Fibroblast of gingiva (primary cell): ENCODE data around the gene AAK1.
"Not testable (repeated sequence)": the region's sequence is repeated elsewhere in the genome, so short reads cannot be mapped to it uniquely, and the experiment has no call there.

Source experiments
- DNase-seq: peaks from one replicate; pipeline ENCODE4 v3.0.0-alpha.2; 2011; ENCODE audit warnings: low read depth

Gene AAK1

DNA sequence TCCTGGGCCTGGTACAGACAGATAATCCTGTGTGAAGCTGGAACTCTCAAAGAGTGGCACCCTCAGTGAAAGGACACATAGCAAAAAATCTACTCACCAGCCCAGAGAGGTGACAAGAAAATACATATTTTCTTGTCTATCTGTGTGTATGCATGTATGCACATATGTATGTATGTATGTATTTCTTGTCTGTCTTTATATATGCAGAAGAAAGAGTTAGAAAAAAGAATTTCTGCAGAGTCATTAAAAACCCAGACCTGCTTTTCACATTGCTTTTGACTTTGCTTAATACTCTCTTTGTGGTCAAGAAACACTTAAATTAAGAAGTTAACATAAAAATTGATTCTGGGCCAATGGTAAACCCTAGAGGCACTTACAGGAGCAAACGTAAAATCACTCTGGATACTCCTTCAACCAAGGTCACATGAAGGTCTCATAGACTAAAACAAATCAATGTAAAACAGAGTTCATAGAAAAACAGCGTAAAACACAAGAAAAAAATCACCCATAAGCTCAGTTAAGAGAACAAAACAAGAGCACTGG is 16.5 kb upstream of the AAK1 start:
- no peak for DNase-seq

DNA sequence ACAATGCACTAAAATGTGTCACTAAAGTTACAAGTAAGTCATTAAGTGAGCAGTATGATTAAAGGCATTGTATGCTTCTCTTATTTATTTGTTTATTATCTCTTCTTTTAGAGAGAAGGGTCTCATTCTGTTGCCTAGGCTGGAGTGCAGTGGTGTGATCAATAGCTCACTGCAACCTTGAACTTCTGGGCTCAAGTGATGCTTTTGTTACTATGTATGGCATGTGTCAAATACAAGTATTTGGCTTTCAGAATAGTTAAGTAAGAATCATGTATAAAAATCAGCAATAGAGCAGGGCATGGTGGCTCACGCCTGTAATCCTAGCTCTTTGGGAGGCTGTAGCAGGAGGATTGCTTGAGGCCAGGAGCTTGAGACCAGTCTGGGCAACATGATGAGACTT is 15.8 kb upstream of the AAK1 start:
- no peak for DNase-seq

GRCh38 chr2:69652206-69652605 is 8.7 kb upstream of the AAK1 start:
- DNase-seq, result peak; percentile 29

DNA sequence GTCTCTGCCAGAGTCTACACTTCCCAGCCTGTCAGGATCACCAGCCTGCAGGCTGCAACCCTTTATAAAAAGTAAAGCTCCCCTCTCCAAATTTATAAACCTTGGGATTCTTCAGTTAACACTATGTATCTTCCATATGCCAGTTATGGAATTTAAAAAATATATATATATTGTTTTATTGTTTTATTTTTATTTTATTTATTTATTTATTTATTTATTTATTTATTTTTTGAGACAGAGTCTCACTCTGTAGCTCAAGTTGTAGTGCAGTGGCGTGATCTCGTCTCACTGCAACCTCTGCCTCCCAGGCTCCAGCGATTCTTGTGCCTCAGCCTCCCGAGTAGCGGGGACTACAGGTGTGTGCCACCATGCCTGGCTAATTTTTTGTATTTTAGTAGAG is 3.7 kb upstream of the AAK1 start:
- not testable (repeated sequence) for DNase-seq

GRCh38 chr2:69646714-69647113 is 3.2 kb upstream of the AAK1 start:
- no peak for DNase-seq

DNA sequence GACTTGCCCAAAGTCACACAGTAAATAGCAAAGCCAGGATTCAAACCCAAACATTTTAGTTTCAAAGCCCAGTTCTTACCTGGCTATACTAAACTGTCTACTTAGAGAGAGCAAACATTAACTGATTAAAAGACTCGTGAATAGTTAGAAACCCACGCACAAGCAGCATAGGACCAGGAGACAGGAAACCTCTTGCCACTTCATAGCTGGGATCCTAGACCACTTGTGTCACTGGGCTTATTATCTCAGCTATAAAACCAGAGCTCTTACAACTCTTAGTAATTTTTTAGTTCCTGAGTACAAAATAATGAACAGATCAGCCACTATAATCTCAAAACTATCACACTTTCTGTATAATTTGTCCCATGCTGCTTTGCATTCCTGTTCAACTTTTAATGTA is 2.4 kb upstream of the AAK1 start:
- DNase-seq, result no peak

- no peak for DNase-seq
Measured at GRCh38 chr2:69645031-69645431, 1.5 kb upstream of the AAK1 start.

- no peak for DNase-seq
Measured at GRCh38 chr2:69644506-69644979, 1.0 kb upstream of the AAK1 start.

DNA sequence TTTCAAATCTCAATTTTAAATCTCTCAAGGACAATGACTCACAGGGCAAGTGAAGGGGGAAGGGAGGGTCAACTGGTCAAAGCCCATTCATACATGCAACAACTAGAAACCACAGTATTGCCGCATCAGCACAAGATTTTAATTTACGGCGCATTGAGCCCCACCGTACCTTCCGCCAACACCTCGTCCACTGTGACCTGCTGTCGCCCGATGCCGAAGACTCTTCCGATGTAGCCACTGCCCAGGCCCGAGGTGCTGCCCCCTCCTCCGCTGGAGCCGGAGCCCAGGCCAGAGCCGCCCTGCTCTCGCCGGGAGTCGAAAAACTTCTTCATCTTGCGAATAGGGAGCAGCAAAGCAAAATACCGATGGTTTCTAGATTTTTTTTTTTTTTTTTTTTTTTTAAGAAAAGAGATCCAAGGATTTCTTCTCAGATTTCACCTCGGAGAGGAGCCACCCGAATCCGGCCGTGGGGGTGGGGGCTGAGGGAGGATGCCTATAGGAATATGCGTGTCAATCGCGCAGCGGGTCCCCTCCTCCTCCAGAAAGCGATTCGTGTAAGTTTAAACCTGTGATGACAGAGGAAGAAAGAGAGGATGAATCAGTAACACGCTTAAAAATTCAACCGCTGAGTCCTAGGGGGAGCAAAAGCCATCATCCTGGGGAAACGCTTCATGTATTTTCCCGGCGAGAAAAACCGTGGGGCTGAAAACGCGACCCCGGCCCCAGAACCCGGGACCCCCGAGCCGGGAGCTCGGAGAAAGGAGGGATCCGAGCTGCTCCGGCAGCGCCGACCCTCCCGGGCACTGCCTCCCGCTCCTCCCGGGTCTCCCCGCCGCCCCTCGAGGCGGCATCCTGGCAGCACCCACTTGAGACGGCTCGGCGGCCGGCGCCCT is 584 bp downstream of the AAK1 start:
- peak; percentile 76 for DNase-seq

DNA sequence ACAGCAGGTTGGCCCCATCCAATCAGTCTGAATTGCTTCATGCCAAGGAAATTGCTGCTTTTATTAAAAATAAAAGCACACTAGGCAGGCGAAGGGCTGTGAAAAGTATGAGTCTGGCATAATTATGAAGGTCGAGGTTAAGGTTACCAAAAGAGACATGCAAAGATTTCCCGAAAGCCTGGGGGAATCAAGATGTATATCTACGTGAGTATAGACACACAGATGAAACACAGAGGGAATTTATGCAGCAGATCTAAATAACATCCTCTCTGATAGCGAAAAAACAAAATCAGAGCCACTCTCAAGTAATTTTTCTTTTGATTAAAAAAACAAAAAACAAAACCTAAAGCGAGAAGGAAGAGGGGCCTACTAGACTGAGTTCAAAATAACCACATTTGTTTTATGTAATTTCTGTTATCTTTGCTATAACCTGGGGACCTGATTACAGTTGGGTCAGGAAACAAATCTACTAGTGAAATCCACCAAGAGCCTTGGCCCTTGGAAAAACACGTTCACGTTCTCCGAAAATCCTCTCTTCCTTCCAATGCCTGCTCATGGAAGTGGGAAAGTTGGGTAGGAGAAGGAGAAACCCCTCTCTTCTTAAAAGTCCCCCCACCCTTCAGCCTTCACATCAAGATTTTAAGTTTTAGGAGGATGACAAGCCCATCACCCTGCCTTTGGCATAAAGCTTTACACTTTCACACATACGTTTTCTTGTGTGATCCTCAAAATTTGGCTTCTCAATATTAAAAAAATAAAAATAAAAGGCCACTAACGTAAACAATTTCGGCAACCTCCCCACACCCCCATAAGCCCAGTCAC is 1.4 kb downstream of the AAK1 start:
- DNase-seq, result no peak

- DNase-seq, result no peak
Measured at GRCh38 chr2:69641471-69641870, 2.1 kb downstream of the AAK1 start.

DNA sequence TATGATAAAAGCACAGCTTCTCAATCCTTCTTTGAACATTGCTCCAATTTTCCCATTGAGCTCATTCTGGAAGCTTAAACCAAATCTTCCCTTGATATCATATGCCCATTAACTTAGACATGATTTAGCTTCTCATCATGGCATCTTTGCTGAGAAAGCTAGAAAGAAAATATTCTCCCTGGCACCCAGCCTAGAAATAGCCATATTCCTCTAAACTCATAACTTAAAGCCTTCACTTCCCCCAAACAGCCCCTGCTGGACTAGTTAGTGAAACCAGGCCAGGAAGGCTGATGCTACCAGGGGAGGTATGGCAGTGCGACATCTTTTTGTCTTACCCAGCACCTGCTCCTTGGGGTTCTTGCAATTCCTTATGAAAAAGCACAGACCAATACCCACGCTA is 4.3 kb downstream of the AAK1 start:
- DNase-seq, result no peak

DNA sequence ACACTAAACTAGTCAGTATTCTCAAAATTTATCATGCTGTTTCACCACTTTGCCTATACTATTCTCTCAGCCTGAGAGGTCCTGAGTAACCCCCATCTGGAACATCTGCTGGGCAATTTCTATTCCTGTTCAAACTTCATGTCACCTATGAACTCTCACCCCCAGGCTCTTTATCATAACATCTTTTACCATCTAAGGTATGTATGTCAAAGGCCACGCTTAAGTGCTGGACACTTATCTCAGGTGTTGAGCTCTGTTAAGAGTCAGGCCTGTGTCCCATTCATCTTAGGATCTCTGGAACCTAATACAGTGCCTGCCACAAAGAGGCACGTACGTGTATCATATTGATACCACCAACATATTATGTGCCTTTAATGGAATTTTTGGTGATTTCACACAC is 4.9 kb downstream of the AAK1 start:
- no peak for DNase-seq

GRCh38 chr2:69637923-69638322 is 5.6 kb downstream of the AAK1 start:
- no peak for DNase-seq

GRCh38 chr2:69636395-69636794 is 7.1 kb downstream of the AAK1 start:
- no peak for DNase-seq

DNA sequence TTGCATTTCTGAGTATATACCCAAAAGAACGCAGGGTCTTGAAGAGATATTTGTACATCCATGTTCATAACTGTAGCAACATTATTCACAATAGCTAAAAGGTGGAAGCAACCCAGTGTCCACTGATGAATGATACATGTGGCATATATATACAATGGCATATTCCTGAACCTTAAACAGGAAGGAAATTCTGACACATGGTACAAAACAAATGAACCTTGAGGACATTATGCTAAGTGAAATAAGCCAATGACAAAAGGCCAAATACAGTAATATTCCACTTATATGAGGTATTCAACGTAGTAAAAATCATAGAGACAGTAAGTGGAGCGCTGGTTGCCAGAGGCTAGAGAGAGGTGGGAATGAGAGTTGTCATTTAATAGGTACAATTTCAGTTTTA is 8.1 kb downstream of the AAK1 start:
- DNase-seq, result no peak

DNA sequence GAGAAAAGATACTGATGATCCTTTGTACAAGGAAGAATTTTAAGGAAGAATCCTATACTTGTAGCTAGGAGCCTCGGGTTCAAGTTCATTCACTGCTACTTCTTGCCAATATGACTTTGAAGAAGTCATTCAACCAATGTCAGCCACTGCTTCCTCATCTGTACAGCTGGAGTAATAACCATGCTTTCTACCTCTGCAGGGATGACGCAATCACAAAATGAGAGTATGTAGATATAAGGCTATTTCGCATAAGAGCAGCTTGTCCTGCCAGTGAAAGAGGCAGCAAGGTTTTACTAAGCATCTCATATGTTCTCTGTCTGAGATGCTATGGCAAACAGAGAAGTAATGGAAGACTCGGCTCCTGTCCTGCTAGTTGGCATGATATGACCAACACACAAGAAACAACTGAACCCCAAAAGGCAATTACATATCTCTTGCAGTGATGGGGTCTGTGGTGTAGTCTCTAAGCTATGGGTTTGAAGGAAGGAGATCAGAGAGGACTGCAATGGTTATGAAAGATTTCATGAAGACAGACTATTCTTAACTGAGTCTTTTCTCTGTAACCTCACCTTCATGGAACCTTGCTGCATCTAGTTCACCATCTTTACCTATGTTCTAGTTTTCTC is 9.2 kb downstream of the AAK1 start:
- no peak for DNase-seq

DNA sequence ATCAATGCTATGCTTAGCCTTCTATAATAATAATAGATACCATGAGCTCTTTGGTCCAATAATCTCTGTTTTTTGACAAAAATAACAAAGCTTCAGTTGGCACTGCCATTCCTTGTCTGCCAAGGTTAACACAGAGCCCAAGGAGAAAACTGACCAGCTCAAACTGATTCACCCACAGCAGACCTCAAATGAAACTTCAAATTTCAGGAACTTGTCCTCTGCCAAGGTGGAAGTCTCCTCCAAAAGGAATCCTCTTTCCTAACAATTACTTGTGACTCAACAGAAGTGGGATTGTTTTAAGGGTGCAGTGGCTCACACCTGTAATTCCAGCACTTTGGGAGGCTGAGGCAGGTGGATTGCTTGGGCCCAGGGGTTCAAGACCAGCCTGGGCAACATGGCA is 12.1 kb downstream of the AAK1 start:
- no peak for DNase-seq

DNA sequence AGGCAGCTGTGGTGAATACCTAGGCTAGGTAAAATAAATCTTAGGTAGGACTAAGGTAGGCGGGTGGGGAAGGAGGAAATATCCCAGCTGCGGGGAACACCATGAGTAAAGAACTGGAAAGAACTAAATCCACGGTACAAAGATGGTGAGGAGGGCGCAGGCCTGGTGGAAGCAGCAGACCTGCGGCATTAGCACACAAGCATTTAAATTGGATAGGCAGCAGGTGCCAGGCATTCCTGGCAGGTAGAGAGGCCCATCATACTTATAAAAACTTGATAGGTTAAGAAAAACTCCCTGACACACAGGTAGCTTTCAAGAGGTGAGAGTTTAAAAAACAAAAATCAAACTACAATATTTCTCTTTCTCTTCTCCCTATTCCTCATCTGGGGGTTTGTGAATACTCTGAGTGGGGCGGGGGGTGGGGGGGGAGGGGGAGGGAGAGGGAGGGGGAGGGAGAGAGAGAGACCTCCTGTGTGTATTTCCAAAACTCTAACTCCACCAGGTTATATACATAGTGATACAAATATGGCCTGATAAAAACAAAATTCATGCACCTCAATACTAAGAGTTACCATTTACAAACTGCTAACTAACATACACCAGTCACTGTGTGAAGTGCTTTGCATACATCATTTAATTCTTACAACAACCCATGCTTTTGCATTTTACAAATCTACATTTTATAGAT is 13.5 kb downstream of the AAK1 start:
- DNase-seq, result no peak

- DNase-seq, result no peak
Measured at GRCh38 chr2:69628325-69629021, 15.1 kb downstream of the AAK1 start.
